DMS114 treated with DMSO at 0.1 percent for 48 hours (cell line): ENCODE data around the gene KSR1.
A peak's percentile ranks its signal among the peaks of the same experiment; 100 is the strongest.
"Not testable (repeated sequence)": the region's sequence is repeated elsewhere in the genome, so short reads cannot be mapped to it uniquely, and the experiment has no call there.

ENCODE experiments used
- DNase-seq: peaks from one replicate; lab custom pipeline; 2025; ENCODE audit not compliant: unreplicated experiment; lab: John Stamatoyannopoulos, UW

Gene KSR1

DNA sequence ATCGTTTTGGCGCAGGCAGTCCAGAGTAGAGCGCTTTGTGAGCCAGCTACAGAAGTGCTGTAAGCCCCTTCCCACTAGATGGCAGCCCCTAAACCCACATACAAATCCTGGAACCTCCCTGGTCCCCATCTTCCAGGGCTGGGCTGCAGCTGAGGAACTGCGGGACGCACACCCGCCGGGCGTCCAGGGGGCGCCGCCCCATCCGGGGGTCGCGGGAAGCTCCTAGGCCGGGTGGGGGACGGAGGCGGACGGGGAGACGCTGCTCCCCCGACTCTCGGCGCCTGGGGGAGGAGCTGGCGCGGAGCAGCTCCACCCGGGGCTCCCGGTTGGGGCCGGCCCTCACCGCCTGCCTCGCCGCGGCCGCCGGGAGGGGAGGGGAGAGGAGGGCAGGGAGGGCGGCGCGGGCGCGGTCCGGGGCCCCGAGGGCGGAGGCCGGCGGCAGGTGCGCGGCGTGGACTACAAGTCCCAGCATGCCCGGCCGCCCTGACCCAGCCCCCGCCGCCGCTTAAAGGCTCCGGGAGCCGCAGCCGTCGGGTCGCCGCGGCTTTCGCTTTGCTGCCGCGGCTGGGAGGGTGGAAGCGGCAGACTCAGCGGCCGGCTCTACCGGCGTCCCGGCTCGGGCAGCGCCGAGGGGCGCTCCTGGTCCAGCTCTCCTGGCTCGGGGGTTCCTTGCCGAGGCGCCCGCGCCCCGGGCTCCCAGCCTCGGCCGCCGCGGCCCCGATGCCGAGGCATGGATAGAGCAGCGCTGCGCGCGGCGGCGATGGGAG, at the start of gene KSR1:
Gene KSR1, plus strand, starts transcription at position 535 of the 767 bp plus-strand sequence. Its CDS starts 196 bp downstream, at position 731.
- peak; percentile 68 for DNase-seq

DNA sequence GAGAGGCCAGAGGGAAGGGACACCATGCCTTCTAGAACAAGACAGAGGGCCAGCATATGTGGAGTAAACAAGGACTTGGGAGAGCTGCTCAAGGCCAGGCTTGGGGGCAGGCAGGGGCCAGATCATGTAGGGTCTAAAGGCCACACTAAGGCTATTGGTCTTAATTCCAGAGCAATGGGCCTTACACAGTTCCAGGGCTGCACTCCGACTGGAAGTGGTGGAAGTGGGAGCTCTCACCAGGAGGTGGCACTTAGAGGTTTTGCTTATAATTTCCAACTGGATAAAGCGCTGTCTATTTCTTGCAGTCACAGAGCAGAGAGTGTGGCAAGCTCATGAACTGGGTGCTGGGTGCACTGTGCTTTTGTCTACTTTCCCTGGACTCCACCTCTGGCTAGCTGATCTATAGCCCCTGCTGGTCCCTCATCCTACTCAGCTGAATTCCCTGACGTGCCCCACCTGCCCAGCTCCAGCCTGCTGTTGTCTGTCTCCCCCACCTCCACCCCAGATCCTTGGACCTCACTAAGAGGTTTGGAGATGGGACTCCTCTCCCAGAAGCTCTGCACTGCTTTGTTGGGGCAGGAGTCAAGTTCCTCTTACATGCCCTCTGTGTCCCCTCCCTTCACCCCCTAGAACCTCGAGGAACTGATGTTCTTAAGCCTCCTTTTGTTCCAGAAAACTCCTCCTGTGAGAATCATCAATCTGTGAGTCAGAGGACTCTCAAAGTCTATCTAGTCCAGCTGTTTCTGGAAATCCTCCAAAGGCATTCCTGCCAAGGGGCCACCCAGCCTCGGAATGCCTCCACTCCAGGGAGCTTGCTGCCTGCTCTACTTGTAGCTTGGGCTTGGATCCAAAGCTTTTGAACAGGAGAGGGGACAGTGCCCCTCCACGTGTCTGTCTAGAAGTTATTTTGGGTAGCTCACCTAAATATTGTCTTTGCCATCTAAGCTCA, 48.1 kb upstream of the KSR1 start:
- no peak for DNase-seq

DNA sequence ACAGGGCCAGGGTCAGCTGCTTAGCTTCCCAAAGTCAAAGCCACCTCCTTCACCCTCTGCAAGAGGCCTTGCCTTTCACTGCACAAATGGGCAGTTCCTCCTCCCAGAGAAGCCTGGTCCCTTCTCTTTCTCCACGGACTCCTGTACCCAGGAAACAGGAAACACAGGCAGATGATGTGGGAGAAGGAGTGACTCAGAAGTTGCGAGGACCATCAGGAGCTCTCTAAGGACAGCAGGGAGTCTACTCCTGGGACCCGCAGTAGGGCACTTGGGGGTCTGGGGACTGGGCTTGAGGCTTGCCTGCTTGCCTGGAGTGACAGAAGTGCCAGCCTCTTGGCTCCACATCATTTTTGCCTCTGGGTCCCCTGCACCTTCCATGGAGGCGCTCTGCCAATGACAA, 47.4 kb upstream of the KSR1 start:
- DNase-seq = no peak

DNA sequence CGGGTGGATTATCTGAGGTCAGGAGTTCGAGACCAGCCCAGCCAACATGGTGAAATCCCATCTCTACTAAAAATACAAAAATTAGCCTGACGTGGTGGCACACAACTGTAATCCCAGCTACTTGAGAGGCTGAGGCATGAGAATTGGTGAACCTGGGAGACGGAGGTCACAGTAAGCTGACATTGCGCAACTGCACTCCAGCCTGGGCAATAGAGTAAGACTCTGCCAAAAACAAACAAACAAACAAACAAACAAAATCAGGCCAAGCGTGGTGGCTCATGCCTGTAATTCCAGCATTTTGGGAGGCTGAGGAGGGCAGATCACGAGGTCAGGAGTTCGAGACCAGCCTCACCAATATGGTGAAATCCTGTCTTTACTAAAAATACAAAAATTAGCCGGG, 44.1 kb upstream of the KSR1 start:
- not testable (repeated sequence) for DNase-seq

- no peak for DNase-seq
These were observed 42.9 kb upstream of the KSR1 start for GRCh38 chr17:27413315-27413714.

DNA sequence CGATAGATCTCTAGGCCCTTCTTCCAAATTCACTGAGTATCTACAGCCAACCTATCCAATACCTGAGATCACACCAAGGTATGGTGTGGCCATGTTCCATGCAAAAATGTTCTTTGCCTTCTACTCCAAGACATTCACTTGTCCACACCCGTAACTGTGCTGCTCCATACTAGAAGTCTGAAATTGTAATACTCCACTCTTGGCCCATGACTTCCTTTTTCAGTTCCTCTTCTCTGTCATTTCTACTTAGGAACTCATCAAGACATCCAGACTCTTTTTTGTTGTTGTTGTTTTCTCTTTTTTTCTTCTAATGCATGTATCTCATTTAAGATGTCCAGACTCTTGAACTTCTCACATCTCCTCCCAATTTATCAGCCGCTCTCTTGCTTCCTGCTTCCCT, 42.5 kb upstream of the KSR1 start:
- DNase-seq = no peak

GRCh38 chr17:27414271-27414670, 42.0 kb upstream of the KSR1 start:
- DNase-seq = no peak

GRCh38 chr17:27414694-27415093, 41.6 kb upstream of the KSR1 start:
- DNase-seq = no peak

- DNase-seq = no peak
These were observed 41.0 kb upstream of the KSR1 start for GRCh38 chr17:27415120-27415795.

DNA sequence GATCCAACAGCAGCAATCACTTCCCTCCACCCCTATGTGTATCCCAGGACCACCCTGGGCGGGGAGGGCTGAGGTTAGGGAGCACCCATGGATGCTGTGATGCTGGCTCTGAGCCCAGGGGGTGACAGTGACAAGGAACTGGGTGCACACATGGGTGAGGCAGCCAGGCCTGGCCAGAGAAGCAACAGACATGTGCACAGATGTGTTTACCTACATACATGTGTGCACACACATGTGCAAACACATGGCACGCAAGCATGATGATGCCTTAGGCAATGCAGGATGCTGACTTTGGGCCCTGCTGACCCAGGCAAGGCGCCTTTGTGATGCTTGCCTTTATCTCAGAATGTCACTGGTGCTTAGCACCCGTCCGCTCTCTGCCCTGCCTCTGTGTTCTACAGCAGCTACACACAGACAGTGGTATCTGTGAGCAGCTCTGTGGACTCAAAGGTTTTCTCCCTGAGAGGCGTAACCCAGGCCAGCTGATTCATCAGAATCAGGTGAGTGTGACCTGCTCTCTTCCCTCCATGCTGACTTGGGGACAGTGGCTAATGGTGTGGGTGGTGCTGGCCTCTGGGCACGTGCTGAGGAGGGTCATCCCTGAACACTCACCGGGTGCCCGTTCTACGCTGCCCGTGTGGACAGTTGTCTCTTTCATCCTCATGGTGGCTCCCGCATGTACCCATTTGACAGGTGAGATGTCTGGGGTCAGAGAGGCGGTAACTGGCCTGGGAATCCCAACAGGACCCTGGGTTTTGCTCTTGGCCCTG, 38.5 kb upstream of the KSR1 start:
- DNase-seq = no peak

- DNase-seq = no peak
These were observed 38.0 kb upstream of the KSR1 start for GRCh38 chr17:27418366-27418615.

DNA sequence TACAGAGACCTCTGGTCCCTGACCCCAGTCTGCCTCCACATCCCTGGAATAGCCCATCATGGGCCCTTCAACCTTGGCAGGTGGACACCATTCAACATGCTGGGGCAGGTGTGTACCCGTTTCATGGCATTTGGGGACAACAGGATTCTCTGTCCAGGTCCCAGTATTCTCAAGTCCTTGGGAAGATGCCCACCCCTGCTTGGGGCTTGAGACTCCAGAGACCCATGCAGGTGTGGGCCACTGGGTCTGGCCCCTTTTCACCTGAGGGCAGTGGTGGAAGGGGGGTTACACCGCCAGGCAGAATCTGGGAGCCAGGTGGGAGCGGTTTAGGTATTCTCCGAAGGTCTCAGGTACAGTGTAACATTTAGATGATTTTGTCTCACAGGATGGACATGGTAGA, 37.1 kb upstream of the KSR1 start:
- no peak for DNase-seq

GRCh38 chr17:27420211-27420950, 35.9 kb upstream of the KSR1 start:
- DNase-seq = no peak

- DNase-seq = no peak
These were observed 35.1 kb upstream of the KSR1 start for GRCh38 chr17:27421111-27421510.

DNA sequence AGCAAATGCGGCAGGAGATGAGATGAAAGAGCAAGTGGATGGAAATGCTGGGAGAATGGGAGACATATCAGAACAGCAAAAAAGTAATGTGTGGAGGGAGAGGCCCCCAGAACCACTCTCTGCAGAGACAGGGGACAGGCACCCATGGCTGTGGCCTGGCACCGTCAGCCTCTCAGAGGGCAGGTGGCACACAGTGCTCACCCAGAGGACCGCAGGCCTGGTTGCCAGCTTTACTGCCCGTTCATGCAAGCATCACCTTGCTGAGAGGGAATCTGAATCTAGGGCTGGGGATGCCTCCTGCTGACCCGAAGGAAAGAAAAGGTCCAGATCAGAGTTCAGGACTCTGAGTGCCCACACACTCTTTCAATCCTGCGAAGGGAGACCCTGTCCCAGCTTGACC, 34.6 kb upstream of the KSR1 start:
- DNase-seq = not testable (repeated sequence)

DNA sequence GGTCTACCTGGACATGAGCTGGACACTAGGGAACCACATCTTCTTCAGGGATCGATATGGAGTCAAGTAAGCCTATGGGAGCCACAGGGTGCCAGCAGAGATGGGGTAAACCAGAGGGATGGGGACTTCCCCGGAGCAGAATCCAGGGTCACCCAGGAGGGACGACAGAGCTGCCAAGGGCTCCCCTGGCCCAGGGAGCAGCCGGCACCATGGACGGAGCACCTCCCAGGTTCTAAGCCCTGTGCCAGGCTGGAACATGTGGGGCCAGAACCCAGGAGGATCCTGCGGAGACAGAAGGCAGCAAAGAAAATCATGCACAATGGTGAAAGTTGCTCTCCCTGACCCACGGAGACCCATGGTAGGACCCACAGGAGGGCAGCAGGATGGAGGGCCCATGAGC, 33.6 kb upstream of the KSR1 start:
- no peak for DNase-seq

GRCh38 chr17:27423651-27424050, 32.6 kb upstream of the KSR1 start:
- DNase-seq = no peak

DNA sequence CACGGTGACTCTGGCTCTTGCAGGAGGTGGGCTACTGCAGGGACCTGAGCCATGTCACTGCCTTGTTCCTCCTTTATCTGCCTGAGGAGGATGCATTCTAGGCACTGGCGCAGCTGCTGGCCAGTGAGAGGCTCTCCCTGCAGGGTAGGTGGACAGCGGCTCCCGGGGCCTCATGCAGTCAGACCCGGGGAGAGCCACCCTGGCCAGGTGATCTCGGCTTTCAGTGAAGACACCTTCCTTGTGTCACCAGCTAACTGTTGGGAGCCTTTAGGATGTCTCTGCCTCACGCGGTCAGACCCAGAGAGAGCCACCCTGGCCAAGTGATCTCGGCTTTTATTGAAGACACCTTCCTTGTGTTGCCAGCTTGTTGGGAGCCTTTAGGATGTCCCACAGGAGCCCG, 31.7 kb upstream of the KSR1 start:
- DNase-seq = no peak

DNA sequence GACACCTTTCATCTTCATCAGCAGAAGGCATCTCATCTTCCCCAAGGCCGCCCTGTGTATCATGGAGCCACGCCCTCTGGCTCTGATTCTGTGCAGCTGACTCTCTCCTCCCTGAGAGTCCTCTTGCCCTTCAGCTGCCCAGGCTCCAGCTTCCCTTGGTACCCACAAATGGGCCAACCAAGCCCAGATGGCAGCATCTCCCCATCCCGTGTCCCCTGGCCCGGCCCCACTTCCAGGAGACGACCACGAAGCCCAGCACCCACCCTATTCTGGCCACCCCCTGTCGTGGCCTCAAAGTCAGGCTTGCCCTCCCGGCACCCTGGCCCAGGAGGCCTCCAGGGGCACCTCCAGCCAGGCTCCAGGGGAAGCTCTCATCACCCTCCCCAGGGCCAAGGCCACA, 31.3 kb upstream of the KSR1 start:
- no peak for DNase-seq

- DNase-seq = not testable (repeated sequence)
These were observed 30.7 kb upstream of the KSR1 start for GRCh38 chr17:27425571-27425970.
